Measurements from ENCODE around the gene USO1.

- no peak for TF ChIP-seq CTCF (IDR thresholded peaks at IDR 0.05 in 2 of 3, conservative IDR thresholded peaks at IDR 0.05 in 1 of 3; ENCODE audit: insufficient read depth in 2 of 3, low read depth in 1 of 3, low read length in 3 of 3)
- no peak for TF ChIP-seq ETV6 (IDR thresholded peaks at IDR 0.05; ENCODE audit: borderline replicate concordance in 1 of 2, low read depth in 2 of 2, low read length in 1 of 2)
- TF ChIP-seq ETV6 (CRISPR knock-in tag; IDR thresholded peaks at IDR 0.05; ENCODE audit: borderline replicate concordance), result no peak
- no peak for TF ChIP-seq RAD21 (CRISPR knock-in tag; conservative IDR thresholded peaks at IDR 0.05 in 1 of 2, IDR thresholded peaks at IDR 0.05 in 1 of 2)
These were observed 12.5 kb downstream of the USO1 start for GRCh38 chr4:75736862-75737261.
